Measurements from ENCODE around the gene NPTN. TPM values are rescaled to one million over a fixed set of nuclear protein-coding genes. Genes with fewer than 3 reads are reported as not detected.

NPTN gene
- total RNA-seq, 4 donors from 2014 or later, result 132 to 171 (median 147) TPM

DNA sequence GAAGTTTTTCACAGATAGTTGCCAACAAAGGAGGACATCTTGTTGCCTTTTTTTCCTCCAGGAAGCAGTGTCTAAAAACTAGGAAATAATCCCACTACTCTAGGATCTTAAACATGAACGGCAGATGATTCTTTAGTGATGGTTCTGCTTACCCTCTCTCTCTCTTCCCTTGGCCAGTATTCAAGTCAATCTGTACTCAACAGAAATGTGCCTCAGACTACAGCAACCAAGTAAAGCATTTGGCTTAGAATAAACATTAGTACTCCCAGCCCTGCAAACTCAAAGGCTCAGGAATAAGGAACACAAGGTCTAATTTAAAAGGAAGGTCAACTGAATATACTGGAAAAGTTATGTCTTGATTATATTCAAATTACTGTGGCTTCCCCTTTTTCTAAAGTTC, 8.7 kb downstream of the NPTN start:
- WGBS, result 11% methylated on average over 1 of the region's 1 CpG
- Histone ChIP-seq H3K4me1 (peaks cover 86% of the 10 kb centered on the region), H3K4me3 (no peak overlapping the region), H3K36me3 (no peaks in the 10 kb centered on the region), H3K27me3 (no peaks in the 10 kb centered on the region), H3K9me3 (no peaks in the 10 kb centered on the region), H3K27ac (no peak overlapping the region)
- TF ChIP-seq POLR2A (IDR thresholded peaks at IDR 0.05) (no peak), CTCF (IDR thresholded peaks at IDR 0.05) (no peak), EP300 (IDR thresholded peaks at IDR 0.05) (no peak), POLR2AphosphoS5 (IDR thresholded peaks at IDR 0.05) (no peak)
- DNase-seq (ENCODE audit: low spot score in 2 of 2), result no peak

- TF ChIP-seq CTCF (IDR thresholded peaks at IDR 0.05), result no peak
- TF ChIP-seq POLR2AphosphoS5 (IDR thresholded peaks at IDR 0.05), result no peak
- no peak for TF ChIP-seq EP300 (IDR thresholded peaks at IDR 0.05)
- TF ChIP-seq POLR2A (IDR thresholded peaks at IDR 0.05), result no peak
- Histone ChIP-seq H3K27ac (no peak overlapping the region), H3K4me3 (no peak overlapping the region), H3K4me1 (peaks cover 57% of the 10 kb centered on the region), H3K36me3 (no peaks in the 10 kb centered on the region), H3K27me3 (no peaks in the 10 kb centered on the region), H3K9me3 (no peaks in the 10 kb centered on the region)
- no peak for DNase-seq (ENCODE audit: low spot score in 2 of 2)
Measured at GRCh38 chr15:73621286-73621826, 11.8 kb downstream of the NPTN start.

DNA sequence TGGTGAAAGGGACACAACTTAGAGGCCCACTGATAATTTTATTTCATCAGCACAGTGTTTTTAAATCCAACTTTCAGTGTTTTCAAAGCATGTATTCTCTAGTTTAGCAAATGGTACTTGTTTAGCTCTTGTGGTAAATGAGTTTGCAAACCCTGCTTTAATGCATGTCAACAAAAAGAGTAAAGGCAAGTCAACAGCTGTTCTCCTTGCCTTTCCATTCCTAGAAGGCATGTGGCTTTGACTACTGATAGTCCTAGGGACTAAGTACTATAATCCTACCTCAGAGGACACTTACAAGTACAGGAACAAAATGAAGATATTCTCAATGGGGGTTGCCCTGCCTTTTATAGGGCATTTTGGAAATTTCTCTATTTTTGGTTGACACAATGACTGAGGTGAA, 13.1 kb downstream of the NPTN start:
- H3K36me3 ChIP-seq, result no peaks in the 10 kb centered on the region
- H3K27me3 ChIP-seq, result no peaks in the 10 kb centered on the region
- H3K9me3 ChIP-seq, result no peaks in the 10 kb centered on the region
- TF ChIP-seq POLR2AphosphoS5 (IDR thresholded peaks at IDR 0.05), result no peak
- no peak for TF ChIP-seq EP300 (IDR thresholded peaks at IDR 0.05)
- no peak for TF ChIP-seq CTCF (IDR thresholded peaks at IDR 0.05)
- no peak for TF ChIP-seq POLR2A (IDR thresholded peaks at IDR 0.05)
- H3K4me3 ChIP-seq, result no peak overlapping the region
- peaks cover 46% of the 10 kb centered on the region for H3K4me1 ChIP-seq
- H3K27ac ChIP-seq, result no peak overlapping the region
- DNase-seq (ENCODE audit: low spot score in 2 of 2), result no peak

- peaks cover 32% of the 10 kb centered on the region for H3K4me1 ChIP-seq
- H3K27ac ChIP-seq, result no peak overlapping the region
- no peak for DNase-seq (ENCODE audit: low spot score in 2 of 2)
- H3K36me3 ChIP-seq, result no peaks in the 10 kb centered on the region
- H3K9me3 ChIP-seq, result no peaks in the 10 kb centered on the region
- no peaks in the 10 kb centered on the region for H3K27me3 ChIP-seq
- WGBS, result 83% methylated on average over 5 of the region's 5 CpGs
- H3K4me3 ChIP-seq, result no peak overlapping the region
- TF ChIP-seq POLR2A (IDR thresholded peaks at IDR 0.05), result no peak
Measured at GRCh38 chr15:73617913-73618312, 15.3 kb downstream of the NPTN start.

DNA sequence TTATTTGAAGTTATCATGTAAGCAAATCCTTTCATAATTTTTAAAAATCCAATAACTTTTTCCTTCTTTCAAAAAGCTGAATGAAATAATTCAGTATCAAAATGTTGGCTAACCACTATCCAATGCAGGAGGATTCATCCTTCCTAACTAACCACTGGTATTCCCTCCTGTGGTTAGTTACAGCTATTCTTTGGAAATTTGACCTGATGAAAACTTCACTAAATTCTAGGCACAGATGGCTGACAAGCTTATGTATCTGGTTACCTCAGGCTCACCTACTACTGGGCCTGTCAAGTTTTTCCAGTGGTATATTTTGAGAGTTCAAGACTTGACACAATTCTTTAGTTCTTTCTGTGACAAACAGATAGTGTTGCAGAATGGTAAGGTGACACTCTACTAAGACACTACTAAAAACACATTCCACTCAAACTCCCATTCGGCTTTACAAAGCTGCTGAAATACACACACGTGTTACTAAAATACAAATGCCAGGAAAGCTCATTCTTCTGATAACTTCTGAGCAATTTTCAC, 15.8 kb downstream of the NPTN start:
- no peak overlapping the region for H3K27ac ChIP-seq
- DNase-seq (ENCODE audit: low spot score in 2 of 2), result no peak
- H3K4me1 ChIP-seq, result peaks cover 32% of the 10 kb centered on the region
- no peaks in the 10 kb centered on the region for H3K27me3 ChIP-seq
- H3K9me3 ChIP-seq, result no peaks in the 10 kb centered on the region
- WGBS, result 88% methylated on average over 2 of the region's 2 CpGs
- TF ChIP-seq EP300 (IDR thresholded peaks at IDR 0.05), result no peak
- TF ChIP-seq CTCF (IDR thresholded peaks at IDR 0.05), result no peak
- TF ChIP-seq POLR2A (IDR thresholded peaks at IDR 0.05), result no peak
- TF ChIP-seq POLR2AphosphoS5 (IDR thresholded peaks at IDR 0.05), result no peak
- H3K4me3 ChIP-seq, result no peak overlapping the region
- no peaks in the 10 kb centered on the region for H3K36me3 ChIP-seq

GRCh38 chr15:73608941-73609340, 24.2 kb downstream of the NPTN start:
- H3K27ac ChIP-seq, result no peak overlapping the region
- H3K9me3 ChIP-seq, result no peaks in the 10 kb centered on the region
- H3K4me1 ChIP-seq, result peaks cover 39% of the 10 kb centered on the region
- no peak for DNase-seq (ENCODE audit: low spot score in 2 of 2)
- WGBS, result 64% methylated on average over 2 of the region's 2 CpGs
- no peaks in the 10 kb centered on the region for H3K36me3 ChIP-seq
- H3K27me3 ChIP-seq, result no peaks in the 10 kb centered on the region
- no peak for TF ChIP-seq CTCF (IDR thresholded peaks at IDR 0.05)
- no peak for TF ChIP-seq EP300 (IDR thresholded peaks at IDR 0.05)
- no peak for TF ChIP-seq POLR2A (IDR thresholded peaks at IDR 0.05)
- TF ChIP-seq POLR2AphosphoS5 (IDR thresholded peaks at IDR 0.05), result no peak
- H3K4me3 ChIP-seq, result no peak overlapping the region
